K562 (cell line): ENCODE measurements around the gene RNASE4. TPM values are rescaled to one million over a fixed set of nuclear protein-coding genes. Genes with fewer than 3 reads are reported as not detected.

ENCODE experiments used
- CBX2 ChIP-seq: fragments of 200-600 bp; sonication (generic); IDR thresholded peaks from one replicate; pipeline ENCODE4 v1.6.1; 2012; ENCODE audit warnings: mild to moderate bottlenecking, low read length, inconsistent platforms; ENCODE audit not compliant: insufficient read depth, poor library complexity, severe bottlenecking
- ELK1 ChIP-seq: sonication (generic); formaldehyde crosslinking; IDR thresholded peaks from 2 replicates; pipeline ENCODE4 v1.8.1; 2022; ENCODE audit warnings: missing genetic modification reagents
- ETV1 ChIP-seq: fragments of 450-650 bp; conservative IDR thresholded peaks from 2 replicates; pipeline ENCODE4 v1.6.1; 2016; ENCODE audit warnings: missing genetic modification characterization, control low read depth, low read depth, missing compliant biosample characterization
- FOXP4 ChIP-seq: sonication (generic); formaldehyde crosslinking; IDR thresholded peaks from 2 replicates; pipeline ENCODE4 v1.8.0; 2022; ENCODE audit warnings: mild to moderate bottlenecking, missing genetic modification reagents, borderline replicate concordance
- GABPB1 ChIP-seq: sonication (generic); formaldehyde crosslinking; IDR thresholded peaks from 2 replicates; pipeline ENCODE4 v1.8.0; 2022; ENCODE audit warnings: mild to moderate bottlenecking, missing genetic modification reagents
- HBP1 ChIP-seq: fragments of 450-650 bp; formaldehyde crosslinking; IDR thresholded peaks from 2 replicates; pipeline ENCODE4 v1.4.0; 2022; ENCODE audit warnings: missing genetic modification characterization
- IFI16 ChIP-seq: fragments of 250-450 bp; sonication (Bioruptor Pico); IDR thresholded peaks from 2 replicates; pipeline ENCODE4 v2.1.2; 2022; ENCODE audit warnings: mild to moderate bottlenecking, inconsistent platforms
- NONO ChIP-seq, 2 experiments: fragments of 200-400 bp in 1 of 2; fragments of 450-650 bp in 1 of 2; formaldehyde crosslinking in 1 of 2; IDR thresholded peaks; 2 replicates each; pipeline ENCODE4 v1.6.1; 2017; ENCODE audit warnings: low read depth in 2 of 2, mild to moderate bottlenecking in 2 of 2, moderate library complexity in 2 of 2, low read length in 1 of 2
- RHOXF2B ChIP-seq: fragments of 250-450 bp; sonication (Bioruptor Pico); conservative IDR thresholded peaks from 2 replicates; pipeline ENCODE4 v1.5.1; 2021
- STAT6 ChIP-seq: sonication (generic); formaldehyde crosslinking; IDR thresholded peaks from 2 replicates; pipeline ENCODE4 v1.8.1; 2023; ENCODE audit warnings: mild to moderate bottlenecking, missing genetic modification reagents
- UBTF ChIP-seq, 2 experiments: IDR thresholded peaks; 2 replicates each; pipeline ENCODE4 v1.6.1; 2012; ENCODE audit warnings: improper control_type of control experiment in 2 of 2, low read depth in 2 of 2, low read length in 2 of 2, borderline replicate concordance in 1 of 2
- ZBTB17 ChIP-seq: fragments of 450-650 bp; formaldehyde crosslinking; IDR thresholded peaks from 2 replicates; pipeline ENCODE4 v1.4.0; 2020; ENCODE audit warnings: mild to moderate bottlenecking
- ZBTB43 ChIP-seq: sonication (generic); formaldehyde crosslinking; IDR thresholded peaks from 2 replicates; pipeline ENCODE4 v1.8.0; 2023; ENCODE audit warnings: mild to moderate bottlenecking, missing genetic modification reagents
- polyA plus RNA-seq, 8 experiments: library from polyadenylated mRNA; depleted of rRNA in 4 of 8; stranded (reverse) in 5 of 8; unstranded in 3 of 8; fragments of >200 nt; fragmentation: Nextera tagmentation in 2 of 8; fragmentation: Illumina TruSeq in 1 of 8; extraction: Ambion mirVana in 2 of 8; extraction: Trizol in 1 of 8; gene quantifications; 2 replicates each; pipeline versions ENCODE4 v1.2.1 to v1.2.3, GENCODE V29; 2011 to 2014; ENCODE audit warnings: inconsistent platforms in 1 of 8, missing spikeins in 1 of 8
- total RNA-seq, 7 experiments: library from RNA; depleted of rRNA in 6 of 7; stranded (reverse); fragments of >200 nt in 6 of 7; fragmentation: Illumina TruSeq in 2 of 7; extraction: Trizol in 2 of 7; gene quantifications; 2 replicates each; pipeline versions ENCODE4 v1.2.1 to v1.2.3, GENCODE V29; 2011 to 2021; ENCODE audit warnings: low replicate concordance in 1 of 7

Gene RNASE4
- total and polyA plus RNA-seq, 9 of the 15 experiments (the other 6 are each of a cell fraction or from before 2014, with no cell fraction given), result 0.09 to 0.22 (median 0.13) TPM; not detected in 2

GRCh38 chr14:20682435-20683124, 1.8 kb upstream of the RNASE4 start (continued):
- TF ChIP-seq ELK1 (CRISPR knock-in tag) (no peak), ETV1 (tag) (peak; percentile 45), ZBTB17 (CRISPR knock-in tag) (no peak), HBP1 (CRISPR knock-in tag) (no peak), RHOXF2B (CRISPR knock-in tag) (no peak), GABPB1 (CRISPR knock-in tag) (peak; percentile 42; the same call in 1 of the 2 replicates), ZBTB43 (CRISPR knock-in tag) (no peak), NONO (IDR thresholded peaks at IDR 0.05; ENCODE audit: low read depth in 2 of 2, low read length in 1 of 2) (no peak), IFI16 (CRISPR knock-in tag) (no peak), STAT6 (CRISPR knock-in tag) (no peak), FOXP4 (no peak), CBX2 (no peak), UBTF (IDR thresholded peaks at IDR 0.05; ENCODE audit: borderline replicate concordance in 1 of 2, low read depth in 2 of 2, low read length in 2 of 2) (no peak)
